T47D (cell line): Measurements from ENCODE around the gene VPREB1.
"Not testable (repeated sequence)": the region's sequence is repeated elsewhere in the genome, so short reads cannot be mapped to it uniquely, and the experiment has no call there.

Experiments
- DNase-seq, 2 experiments: peaks; one replicate each; pipeline versions ENCODE4 v3.0.0 to v3.0.0-alpha.2; 2011 to 2012; ENCODE audit warnings: low read depth in 1 of 2, low spot score in 1 of 2
- JUND ChIP-seq: IDR thresholded peaks from 2 replicates; pipeline ENCODE4 v1.6.1; 2012; ENCODE audit warnings: low read depth
- in situ Hi-C: cut with HindIII; loops from 2 replicates; pipeline ENCODE4 v1.10.0; 2016; ENCODE audit warnings: low sequenced_read_pairs, low pct_unique_long_range_greater_than_20kb

Gene VPREB1

DNA sequence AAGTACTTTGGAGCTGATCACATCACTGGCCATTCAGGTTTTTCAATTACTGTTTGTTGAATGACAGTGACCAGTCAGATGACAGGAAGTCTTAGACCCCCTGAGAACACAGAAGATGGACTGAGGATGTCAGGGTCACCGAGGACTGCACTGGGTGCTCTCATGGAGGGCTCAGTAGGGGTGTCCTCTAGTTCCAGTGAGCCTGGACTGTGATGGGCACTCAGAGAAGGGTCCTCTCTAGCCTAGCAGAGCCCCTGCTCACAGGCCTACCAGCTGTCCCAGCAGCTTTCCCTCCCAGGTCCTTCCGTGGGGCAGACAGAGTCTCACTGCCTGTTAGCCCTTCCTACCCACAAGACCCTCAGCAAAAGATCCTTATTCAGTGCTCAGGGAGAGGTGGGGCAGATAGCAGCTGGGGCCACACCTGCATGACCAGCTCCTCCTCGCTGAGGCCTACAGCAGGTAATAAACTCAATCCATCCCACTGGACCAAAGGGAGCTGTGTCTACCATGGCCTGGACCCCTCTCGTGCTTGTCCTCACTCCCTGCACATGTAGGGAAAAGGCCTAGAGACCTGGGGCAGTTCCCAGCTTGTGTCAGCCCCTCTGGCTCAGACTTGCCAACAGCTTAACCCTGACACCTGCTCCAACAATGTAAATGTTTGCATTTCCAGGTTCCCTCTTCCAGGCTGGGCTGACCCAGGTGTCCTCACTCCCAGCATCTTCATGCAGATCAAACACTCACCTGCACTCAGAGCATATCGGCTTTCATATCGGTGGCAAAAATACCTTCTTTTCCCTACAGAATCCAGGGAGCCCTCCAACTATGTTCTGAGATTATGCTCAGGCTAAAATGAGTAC lies 25.2 kb upstream of the VPREB1 start:
- no peak for DNase-seq
- no peak for TF ChIP-seq JUND
- in situ Hi-C loops: no loop called here

DNA sequence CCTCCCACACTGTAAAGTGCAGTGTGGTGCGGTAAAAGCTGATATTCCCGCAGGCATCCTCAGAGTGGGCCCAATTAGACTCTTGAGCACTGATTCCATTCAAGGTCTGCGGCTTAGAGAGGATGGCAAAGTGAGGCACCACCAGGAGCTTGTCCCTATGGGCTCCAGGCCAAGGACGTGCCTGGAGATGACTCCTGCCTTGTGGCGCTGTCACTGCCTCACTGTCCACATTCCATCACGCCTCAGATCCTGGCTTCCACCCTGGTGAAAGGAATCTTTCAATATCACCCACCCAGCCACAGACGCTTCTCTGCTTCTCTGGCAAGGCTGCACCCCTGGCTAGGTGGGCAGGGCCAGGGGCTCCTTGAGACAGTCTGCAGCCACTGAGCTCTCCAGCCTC lies 23.5 kb upstream of the VPREB1 start:
- DNase-seq, in situ Hi-C loops: not testable (repeated sequence)

DNA sequence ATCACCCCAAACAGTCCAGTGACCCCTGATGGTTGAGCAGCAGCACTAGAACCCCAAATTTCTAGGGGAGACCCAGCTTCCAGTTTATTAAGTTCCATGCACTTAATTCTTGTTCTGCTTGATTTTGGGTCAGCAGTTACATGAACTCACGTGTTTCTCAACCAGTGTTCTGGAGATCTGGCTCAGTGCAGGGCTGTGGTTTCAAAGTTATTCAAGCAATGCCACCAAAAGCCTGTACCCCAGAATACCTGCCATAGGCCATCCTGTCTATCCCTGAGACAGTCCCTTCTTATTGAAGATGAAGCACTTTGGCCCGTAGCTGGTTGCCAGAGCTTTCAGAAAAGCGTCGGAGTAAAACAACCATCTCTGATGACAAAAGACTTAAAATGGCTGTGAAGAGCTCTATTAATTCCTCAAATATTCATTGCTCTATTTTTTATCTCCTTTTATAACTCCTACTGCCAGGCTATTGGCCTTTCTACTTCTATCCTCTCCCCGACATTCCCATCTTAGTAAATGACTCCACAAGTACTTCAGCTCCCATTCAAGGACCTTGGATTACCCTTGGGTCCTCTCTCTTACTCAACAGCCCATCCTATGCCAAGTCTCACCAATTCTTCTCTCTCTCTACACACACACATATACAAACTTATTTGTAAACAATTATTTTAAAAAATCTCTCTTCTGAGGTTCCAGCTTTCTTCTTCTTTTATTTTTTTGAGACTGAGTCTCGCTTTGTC lies 18.0 kb upstream of the VPREB1 start:
- no peak for DNase-seq
- in situ Hi-C loops: no loop called here
- TF ChIP-seq JUND: no peak

DNA sequence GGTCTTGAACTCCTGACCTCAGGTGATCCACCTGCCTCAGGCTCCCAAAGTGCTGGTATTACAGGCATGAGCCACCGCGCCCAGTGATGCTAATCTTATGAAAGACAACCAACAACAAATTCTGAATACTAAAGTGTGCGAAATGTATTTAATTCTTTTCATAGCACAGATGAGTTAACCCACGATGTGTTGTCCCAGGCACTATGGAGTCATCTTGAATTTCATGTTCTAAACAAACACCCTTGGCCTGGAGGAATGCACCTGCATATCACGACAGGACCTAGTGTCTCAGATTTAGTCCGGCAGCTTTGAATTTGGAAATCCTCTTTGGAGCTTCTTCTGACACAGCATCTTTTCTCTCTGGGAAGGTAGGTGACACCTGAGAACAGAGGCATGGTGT lies 16.2 kb upstream of the VPREB1 start:
- DNase-seq: no peak
- no peak for TF ChIP-seq JUND
- in situ Hi-C loops: no loop called here

DNA sequence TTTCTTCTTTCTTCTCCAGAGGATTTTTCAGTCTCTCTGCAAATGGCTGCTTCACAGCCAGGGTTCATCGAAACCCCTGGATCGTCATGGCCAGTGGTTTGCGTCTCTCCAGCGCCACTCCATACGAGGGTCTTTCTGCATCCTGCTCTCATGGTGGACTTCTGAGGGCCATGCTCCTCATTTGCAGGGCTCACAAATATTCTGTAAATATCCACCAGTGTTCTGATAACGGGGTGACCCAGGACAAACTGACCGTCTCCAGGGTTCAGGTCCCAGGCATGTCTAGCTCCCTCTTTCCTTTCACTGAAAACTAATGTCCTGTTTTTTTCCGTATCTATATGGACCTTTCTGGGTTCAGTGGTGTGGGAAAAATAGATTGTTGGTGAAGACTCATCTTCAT lies 15.7 kb upstream of the VPREB1 start:
- in situ Hi-C loops: no loop called here
- no peak for TF ChIP-seq JUND

DNA sequence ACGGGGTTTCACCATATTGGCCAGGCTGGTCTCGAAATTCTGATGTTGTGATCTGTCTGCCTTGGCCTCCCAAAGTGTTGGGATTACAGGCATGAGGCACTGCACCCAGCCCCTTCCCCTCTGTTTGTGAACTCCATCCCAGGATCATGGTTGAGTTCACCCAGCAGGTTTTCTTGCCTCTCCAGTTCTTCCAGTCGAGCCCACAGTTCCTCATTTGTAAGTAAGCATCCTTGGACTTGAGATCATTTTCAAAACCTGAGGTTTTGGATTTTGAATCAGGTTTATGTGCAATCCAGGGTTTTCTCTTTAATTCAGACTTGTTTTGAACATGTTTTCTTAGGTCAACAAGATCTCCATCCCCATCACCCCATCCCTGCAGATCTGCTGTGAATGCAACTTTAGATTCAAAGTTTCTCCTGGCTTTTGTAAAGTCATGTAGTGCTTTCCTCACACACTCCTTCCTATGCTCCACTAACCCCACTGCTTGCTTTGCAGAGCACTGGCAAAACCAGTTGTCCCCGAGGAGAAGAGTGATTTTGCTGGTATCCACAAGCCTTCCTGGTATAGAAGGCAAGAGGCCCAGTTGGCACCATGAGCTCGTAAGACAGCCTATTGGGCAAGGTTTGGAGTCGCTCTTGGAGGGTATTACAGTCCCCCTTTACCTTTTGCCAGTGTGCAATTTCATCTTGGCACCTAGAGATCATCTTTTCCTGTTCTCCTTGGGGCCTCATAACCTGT lies 14.7 kb upstream of the VPREB1 start:
- TF ChIP-seq JUND: no peak
- DNase-seq: peak in 1 of 2 experiments; percentile 35
- in situ Hi-C loops: no loop called here

More for the DNA sequence above, 15.7 kb upstream of the VPREB1 start:
- no peak for DNase-seq

DNA sequence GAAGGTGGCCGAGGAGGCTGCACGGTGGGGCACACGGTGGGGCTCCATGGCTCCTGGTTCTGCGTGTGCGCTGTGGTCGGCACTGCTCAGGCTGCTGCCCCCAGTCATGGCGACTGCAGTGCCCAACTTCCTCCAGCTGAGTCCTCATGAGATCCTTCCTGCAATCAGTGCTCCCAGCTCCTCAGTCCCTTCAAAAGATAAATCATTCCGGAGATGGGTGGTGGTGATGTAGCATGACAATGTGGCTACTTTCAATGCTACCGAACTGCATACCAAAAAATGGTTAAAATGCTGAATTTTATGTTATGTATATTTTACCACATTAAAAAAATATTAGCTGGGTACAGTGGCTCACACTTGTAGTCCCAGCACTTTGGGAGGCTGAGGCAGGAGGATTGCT lies 14.1 kb upstream of the VPREB1 start:
- TF ChIP-seq JUND: no peak
- in situ Hi-C loops: no loop called here

DNA sequence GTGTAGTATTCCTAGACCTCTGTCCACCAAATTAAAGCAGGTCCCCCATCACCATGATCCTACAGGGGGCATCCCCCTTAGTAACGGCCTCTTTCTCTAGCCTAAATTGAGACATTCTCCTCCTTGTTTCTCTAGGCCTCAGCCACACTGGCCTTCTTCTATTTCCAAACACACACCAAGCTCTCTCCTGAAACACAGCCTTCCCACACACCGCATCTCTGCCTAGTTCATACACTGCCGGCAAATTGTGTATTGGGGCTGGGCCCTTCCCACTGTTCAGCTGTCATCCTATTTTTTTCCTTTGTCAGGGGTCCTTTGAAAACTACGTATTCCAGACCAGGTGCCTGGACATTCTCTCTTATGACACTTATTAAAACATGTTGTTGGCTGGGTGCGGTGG lies 11.5 kb upstream of the VPREB1 start:
- in situ Hi-C loops: no loop called here
- DNase-seq: no peak
- no peak for TF ChIP-seq JUND

More for the DNA sequence above, 14.1 kb upstream of the VPREB1 start:
- no peak for DNase-seq

DNA sequence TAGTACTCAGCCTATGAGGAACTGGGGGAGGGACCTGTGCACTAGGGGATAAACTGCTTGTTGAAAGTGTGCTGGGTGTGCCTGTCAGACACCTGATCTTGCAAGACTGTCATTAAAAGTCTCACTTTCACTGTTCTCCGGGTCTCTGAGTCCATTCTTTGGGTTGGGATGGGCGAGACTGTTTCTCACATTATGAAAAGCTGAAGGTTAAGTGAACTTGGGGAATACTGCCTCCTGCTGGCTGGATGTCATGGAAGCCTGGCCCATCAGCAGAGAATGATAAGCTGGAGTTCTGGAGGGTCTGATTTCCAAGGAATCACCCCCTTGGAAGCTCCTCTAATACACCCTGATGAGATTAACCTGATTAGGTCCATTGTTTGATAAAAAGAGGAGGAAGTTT lies 9.0 kb upstream of the VPREB1 start:
- in situ Hi-C loops: no loop called here
- TF ChIP-seq JUND: no peak
- DNase-seq: no peak

DNA sequence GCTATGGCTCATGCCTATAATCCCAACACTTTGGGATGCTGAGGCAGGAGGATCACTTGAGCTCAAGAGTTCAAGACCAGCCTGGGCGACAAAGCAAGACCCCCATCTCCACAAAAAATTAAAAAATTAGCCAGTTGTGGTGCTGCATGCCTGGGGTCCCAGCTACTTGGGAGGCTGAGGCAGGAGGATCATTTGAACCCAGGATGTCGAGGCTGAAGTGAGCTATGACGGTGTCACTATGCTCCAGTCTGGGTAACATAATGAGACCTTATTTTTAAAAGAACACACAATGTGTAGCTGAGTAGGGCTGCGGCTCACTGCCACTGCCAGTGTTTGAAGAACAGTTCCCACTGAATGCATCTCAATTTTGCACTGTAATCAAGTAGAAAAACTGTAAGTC lies 7.1 kb upstream of the VPREB1 start:
- in situ Hi-C loops: no loop called here
- no peak for TF ChIP-seq JUND

DNA sequence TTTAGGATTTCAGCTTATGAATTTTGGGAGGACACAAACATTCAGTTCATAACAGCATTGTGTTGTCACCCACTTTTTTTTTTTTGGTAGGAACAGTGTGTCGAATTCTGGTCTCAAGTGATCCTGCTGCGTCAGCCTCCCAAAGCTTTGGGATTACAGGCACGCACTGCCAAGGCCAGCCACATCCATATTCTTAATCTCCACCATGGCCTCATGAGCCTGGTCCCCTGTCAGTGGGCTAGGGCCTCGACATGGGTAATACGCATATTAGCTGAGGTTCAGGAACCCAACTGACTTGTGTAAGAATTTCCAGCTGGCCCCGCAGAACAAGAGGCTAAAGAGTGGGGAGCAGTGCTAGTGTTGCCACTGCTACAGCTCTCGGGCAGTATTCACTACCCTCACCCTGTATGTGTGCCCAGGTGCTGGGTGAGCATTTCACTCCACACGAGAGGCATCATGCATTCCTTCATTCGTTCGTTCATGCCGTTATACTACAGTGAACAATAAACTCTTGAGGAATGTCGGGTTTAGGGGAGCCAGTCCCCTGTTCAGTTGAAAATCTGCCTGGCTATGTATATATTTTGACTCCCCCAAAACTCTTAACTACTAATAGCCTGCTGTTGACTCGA lies 5.2 kb upstream of the VPREB1 start:
- DNase-seq: no peak
- in situ Hi-C loops: no loop called here
- TF ChIP-seq JUND: no peak

More for the DNA sequence above, 7.1 kb upstream of the VPREB1 start:
- no peak for DNase-seq

DNA sequence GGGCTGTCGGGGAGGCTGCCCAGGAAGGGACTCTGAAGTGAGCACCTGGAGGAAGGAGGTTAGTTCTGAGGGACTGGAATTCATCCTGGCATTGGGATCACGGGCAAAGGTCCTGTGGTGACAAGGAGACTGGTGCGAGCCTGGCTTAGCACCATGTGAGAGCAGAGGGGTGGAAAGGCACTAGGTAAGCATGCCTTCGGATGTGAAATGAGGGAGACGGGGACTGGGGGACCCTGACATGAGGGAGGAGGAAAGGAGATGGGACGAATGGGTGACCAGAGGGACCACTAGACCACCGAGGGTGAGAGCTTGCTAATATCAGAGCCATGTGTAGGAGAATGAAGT lies 3.1 kb upstream of the VPREB1 start:
- in situ Hi-C loops: no loop called here
- no peak for DNase-seq
- TF ChIP-seq JUND: no peak

DNA sequence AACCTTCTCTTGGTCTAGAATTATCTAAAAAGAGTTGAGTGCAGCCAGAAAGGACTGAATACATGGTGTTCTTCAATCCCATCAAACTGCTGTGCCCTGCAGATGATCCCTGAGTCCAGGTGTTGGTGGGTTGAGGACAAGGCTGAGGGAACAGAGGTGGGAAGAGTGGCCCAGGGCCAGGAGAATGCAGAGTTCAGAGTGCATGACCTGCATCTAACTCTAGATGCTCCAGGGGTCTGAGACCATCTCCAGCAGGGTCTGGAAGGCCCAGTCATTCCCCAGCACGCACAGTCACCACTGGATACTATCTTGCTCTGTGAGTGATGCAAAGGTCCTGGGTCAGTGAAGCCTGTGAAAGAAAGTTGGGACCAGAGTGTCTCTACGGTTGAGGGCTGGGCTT lies 2.1 kb upstream of the VPREB1 start:
- in situ Hi-C loops: no loop called here
- no peak for DNase-seq
- TF ChIP-seq JUND: no peak
